HCT116 (cell line): Measurements from ENCODE around the gene MED13L.

Experiments used
- CTCF ChIP-seq, 3 experiments: fragments of 200-600 bp in 1 of 3; sonication (generic) in 1 of 3; IDR thresholded peaks in 2 of 3; conservative IDR thresholded peaks in 1 of 3; 2 replicates each; pipeline ENCODE4 v1.5.1; 2012 to 2017; ENCODE audit warnings: low read depth in 2 of 3, low read length in 2 of 3, antibody characterized with exemption in 1 of 3, borderline replicate concordance in 1 of 3, control low read depth in 1 of 3, mild to moderate bottlenecking in 1 of 3, mixed read lengths in 1 of 3, mixed run types in 1 of 3, moderate library complexity in 1 of 3; ENCODE audit not compliant: insufficient read depth in 1 of 3
- EZH2phosphoT487 ChIP-seq: fragments of 200-600 bp; IDR thresholded peaks from 2 replicates; pipeline ENCODE4 v1.6.1; 2018; ENCODE audit warnings: antibody characterized with exemption, borderline replicate concordance
- REST ChIP-seq: IDR thresholded peaks from 2 replicates; pipeline ENCODE4 v1.6.1; 2012; ENCODE audit warnings: low read depth

- TF ChIP-seq REST (no peak), CTCF (IDR thresholded peaks at IDR 0.05 in 2 of 3, conservative IDR thresholded peaks at IDR 0.05 in 1 of 3; ENCODE audit: borderline replicate concordance in 1 of 3, insufficient read depth in 1 of 3, low read depth in 2 of 3, low read length in 2 of 3) (no peak), EZH2phosphoT487 (no peak)
Measured at GRCh38 chr12:116194935-116195431, 82.5 kb downstream of the MED13L start.
